Large intestine (tissue), 3 donors: ENCODE results near the gene MRPL49. TPM values are rescaled to one million over a fixed set of nuclear protein-coding genes. Genes with fewer than 3 reads are reported as not detected.

ENCODE experiments used
- DNase-seq, 2 donors: peaks; one replicate each; pipeline versions ENCODE4 v3.0.0 to v3.0.0-alpha.2; 2013
- H3K27ac ChIP-seq: one replicate; pipeline ENCODE4 v1.5.1; 2013; ENCODE audit warnings: low read length
- H3K27me3 ChIP-seq: 2 replicates; pipeline ENCODE4 v1.6.1; 2013; ENCODE audit warnings: low read length; ENCODE audit not compliant: control insufficient read depth, insufficient read depth
- H3K36me3 ChIP-seq: 2 replicates; pipeline ENCODE4 v1.6.1; 2013; ENCODE audit warnings: low read length; ENCODE audit not compliant: control insufficient read depth, insufficient read depth
- H3K4me1 ChIP-seq: one replicate; pipeline ENCODE4 v1.6.1; 2013; ENCODE audit warnings: low read length; ENCODE audit not compliant: control insufficient read depth, insufficient read depth
- H3K4me3 ChIP-seq: one replicate; pipeline ENCODE4 v1.5.1; 2013; ENCODE audit warnings: low read length
- H3K9me3 ChIP-seq: one replicate; pipeline ENCODE4 v1.6.1; 2013; ENCODE audit warnings: mild to moderate bottlenecking, low read depth, low read length, moderate library complexity; ENCODE audit not compliant: control insufficient read depth
- WGBS: methylation state at CpG from one replicate; pipeline ENCODE4 v1.1.5; 2013; ENCODE audit warnings: low lambda C conversion rate; ENCODE audit not compliant: insufficient coverage; 5-methylcytosine and 5-hydroxymethylcytosine counted together
- polyA plus RNA-seq: library from polyadenylated mRNA; unstranded; fragments of 120-200 nt; gene quantifications from one replicate; pipeline ENCODE4 v1.2.1, GENCODE V29; 2013

MRPL49 gene
- polyA plus RNA-seq, 1 donor: 35.1 TPM

DNA sequence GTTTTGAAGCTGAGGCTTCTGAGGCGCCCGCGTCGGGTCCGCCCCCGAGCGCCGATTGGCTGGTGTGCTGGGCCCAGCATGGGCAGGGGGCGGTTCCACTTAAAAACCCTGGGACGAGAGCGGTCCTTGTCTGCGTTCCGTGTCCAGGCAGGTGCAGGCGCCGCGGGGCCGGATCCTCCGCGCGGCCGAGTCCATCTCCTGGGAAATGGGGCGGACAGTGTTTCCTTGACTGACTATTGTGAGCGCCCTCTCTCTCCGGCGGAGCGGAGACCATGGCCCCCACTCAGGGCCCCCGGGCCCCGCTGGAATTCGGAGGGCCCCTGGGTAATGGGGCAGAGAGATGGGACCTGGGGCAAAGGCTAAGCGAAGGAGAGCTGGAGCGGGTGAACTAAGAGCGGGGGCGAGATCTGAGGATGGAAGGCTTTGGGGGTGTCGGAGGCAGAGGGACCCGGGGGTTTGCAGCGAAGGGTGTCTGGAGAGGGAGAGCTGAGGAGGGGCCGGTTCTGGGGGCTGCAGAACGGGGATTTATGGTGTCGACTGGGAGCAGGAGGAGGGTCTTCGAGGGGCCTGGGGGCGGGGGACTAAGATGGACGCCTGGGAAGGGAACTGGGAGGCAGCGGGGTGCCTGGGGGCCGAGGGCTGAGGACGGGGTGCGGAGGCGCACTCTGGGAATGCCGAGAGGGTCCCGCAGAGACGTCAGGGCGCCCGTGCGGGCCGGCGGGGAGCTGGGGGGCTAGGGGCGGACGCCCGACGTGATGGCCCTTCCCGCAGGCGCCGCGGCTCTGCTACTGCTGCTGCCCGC, 10.2 kb upstream of the MRPL49 start, which contains the start of gene TM7SF2:
Gene TM7SF2 (plus strand): TSS at position 129 of the 802 bp plus-strand sequence. CDS start 144 bp downstream, at position 273.
- peak within 1 kb of the TSS; percentile 76 for H3K4me3 ChIP-seq
- peaks cover 8% of the 10 kb centered on the region for H3K9me3 ChIP-seq
- 0% methylated on average over 1 of the region's 64 CpGs for WGBS
- peak; percentile 94 to 96 for DNase-seq
- H3K27me3 ChIP-seq: peaks cover 2% of the 10 kb centered on the region
- H3K27ac ChIP-seq: peak within 1 kb of the TSS; percentile 84
- peaks cover 35% of the 10 kb centered on the region for H3K4me1 ChIP-seq
- peaks cover 40% of the 10 kb centered on the region for H3K36me3 ChIP-seq

DNA sequence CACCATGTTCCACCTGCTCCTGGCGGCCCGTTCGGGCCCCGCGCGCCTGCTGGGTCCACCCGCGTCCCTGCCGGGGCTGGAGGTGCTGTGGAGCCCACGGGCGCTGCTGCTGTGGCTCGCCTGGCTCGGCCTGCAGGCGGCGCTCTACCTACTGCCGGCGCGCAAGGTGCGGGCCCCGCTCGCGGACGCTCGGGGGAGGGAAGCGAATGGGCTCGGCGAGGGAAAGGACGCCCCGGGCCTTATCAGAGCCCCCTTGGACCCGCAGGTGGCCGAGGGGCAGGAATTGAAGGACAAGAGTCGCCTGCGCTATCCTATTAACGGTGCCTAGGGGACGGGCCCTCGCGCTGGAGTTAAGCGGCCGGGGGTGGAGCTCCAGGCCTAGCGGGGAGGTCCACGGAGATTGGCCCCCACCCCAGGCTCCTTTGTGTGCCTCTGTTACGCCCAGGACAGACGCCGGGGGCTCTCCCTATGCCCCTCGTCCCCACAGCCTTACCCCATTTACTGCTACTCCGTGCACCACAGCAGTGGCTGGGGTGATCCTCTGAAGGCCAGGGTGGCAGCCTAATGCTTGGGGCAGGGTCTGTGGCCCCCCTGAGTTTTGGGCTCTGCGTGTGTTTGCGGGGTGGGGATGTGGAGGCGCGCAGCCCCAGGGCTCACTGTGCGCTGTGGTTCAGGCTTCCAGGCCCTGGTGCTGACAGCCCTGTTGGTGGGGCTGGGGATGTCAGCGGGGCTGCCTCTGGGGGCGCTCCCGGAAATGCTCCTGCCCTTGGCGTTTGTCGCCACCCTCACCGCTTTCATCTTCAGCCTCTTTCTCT, 9.4 kb upstream of the MRPL49 start:
- Histone ChIP-seq H3K4me3 (peak overlapping the region; percentile 76), H3K27ac (peak overlapping the region; percentile 84), H3K27me3 (peaks cover 2% of the 10 kb centered on the region), H3K4me1 (peaks cover 35% of the 10 kb centered on the region), H3K36me3 (peaks cover 34% of the 10 kb centered on the region), H3K9me3 (peaks cover 5% of the 10 kb centered on the region)
- no CpG with 5 or more reads among the region's 57 CpGs for WGBS
- peak; percentile 57 to 77 for DNase-seq

DNA sequence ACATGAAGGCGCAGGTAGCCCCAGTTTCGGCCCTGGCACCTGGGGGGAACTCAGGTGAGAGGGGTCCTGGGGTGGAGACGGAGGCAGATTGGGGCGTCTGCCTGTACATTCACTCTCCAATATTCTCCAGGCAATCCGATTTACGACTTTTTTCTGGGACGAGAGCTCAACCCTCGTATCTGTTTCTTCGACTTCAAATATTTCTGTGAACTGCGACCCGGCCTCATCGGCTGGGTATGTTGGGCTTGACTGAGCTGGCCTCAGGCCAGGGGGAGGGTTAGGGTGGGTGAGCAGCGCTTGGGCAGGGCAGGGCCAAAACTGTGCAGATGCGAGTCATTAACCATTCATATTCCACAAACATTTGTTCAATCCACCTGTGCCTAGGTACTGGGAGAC, 8.8 kb upstream of the MRPL49 start:
- H3K36me3 ChIP-seq: peaks cover 34% of the 10 kb centered on the region
- peak overlapping the region; percentile 76 for H3K4me3 ChIP-seq
- H3K27me3 ChIP-seq: peaks cover 2% of the 10 kb centered on the region
- no CpG with 5 or more reads among the region's 14 CpGs for WGBS
- no peak for DNase-seq
- H3K9me3 ChIP-seq: no peaks in the 10 kb centered on the region
- H3K4me1 ChIP-seq: peaks cover 37% of the 10 kb centered on the region
- peak overlapping the region; percentile 84 for H3K27ac ChIP-seq

DNA sequence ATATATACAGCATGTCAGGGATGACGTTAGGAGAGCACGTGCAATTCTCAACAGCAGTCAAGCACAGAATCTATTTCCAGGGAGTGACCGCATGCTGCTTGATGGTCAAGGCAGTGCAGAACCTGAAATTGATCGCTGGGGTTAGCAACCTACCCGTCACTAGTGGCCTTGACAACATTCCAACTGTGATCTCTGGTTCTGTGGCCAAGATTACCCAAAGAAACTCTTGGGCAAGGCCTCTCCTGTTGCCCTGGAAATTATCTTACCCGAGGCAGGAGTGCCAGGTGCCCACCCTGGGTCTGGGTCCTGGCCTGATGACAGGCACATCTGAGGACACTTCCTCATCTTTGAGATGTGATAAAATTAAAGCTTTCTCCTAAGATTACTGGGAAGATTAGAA, 8.3 kb upstream of the MRPL49 start:
- Histone ChIP-seq H3K4me3 (peak overlapping the region; percentile 76), H3K27ac (no peak overlapping the region), H3K9me3 (no peaks in the 10 kb centered on the region), H3K4me1 (peaks cover 42% of the 10 kb centered on the region), H3K36me3 (peaks cover 35% of the 10 kb centered on the region), H3K27me3 (peaks cover 2% of the 10 kb centered on the region)
- no peak for DNase-seq
- 70% methylated on average over 2 of the region's 6 CpGs for WGBS

DNA sequence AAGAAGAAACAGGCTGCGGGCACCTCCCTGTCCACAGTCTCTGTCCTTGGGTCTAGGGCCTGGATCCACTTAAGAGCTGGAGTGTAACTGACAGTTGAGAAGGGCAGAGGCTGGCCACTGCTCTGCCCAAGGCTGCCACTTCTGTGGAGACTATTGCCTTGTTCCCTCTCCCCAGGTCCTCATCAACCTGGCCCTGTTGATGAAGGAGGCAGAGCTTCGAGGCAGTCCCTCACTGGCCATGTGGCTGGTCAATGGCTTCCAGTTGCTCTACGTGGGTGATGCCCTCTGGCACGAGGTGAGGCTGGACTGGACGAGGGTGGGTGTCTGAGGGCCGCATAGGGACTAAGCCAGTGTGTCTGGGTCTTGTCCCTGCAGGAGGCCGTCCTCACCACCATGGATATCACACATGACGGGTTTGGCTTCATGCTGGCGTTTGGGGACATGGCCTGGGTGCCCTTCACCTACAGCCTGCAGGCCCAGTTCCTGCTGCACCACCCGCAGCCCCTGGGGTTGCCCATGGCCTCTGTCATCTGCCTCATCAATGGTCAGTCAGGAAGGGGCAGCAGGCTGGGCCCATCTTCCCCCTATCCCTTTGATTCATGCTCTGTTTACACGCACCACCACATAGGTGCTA, 7.5 kb upstream of the MRPL49 start:
- peaks cover 42% of the 10 kb centered on the region for H3K4me1 ChIP-seq
- peaks cover 33% of the 10 kb centered on the region for H3K36me3 ChIP-seq
- WGBS: no CpG with 5 or more reads among the region's 11 CpGs

DNA sequence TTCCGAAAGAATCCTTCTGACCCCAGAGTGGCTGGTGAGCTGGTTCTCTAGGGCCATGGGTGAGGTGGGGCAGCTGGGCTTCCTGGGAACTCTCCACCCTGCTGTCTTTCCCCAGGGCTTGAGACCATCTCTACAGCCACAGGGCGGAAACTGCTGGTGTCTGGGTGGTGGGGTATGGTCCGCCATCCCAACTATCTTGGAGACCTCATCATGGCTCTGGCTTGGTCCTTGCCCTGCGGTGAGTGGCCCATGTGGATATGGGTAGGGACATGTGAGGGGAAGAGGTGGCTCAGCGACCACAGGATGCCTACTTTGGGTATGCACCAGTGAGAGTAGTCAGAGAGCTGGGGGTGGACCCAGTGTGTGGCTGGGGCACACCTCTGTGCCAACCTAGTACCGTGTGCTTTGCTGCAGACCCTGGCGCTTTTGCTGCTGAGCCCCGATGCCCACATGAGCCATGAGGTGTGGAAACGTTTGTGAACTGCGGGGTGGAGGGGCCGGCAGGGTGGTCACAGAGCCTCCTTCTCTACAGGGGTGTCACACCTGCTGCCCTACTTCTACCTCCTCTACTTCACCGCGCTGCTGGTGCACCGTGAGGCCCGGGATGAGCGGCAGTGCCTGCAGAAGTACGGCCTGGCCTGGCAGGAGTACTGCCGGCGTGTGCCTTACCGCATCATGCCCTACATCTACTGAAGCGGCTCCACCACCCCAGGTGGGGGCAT, 6.6 kb upstream of the MRPL49 start:
- Histone ChIP-seq H3K36me3 (peaks cover 38% of the 10 kb centered on the region), H3K4me1 (peaks cover 45% of the 10 kb centered on the region), H3K27ac (no peak overlapping the region), H3K4me3 (no peak overlapping the region), H3K9me3 (no peaks in the 10 kb centered on the region), H3K27me3 (peaks cover 2% of the 10 kb centered on the region)
- no CpG with 5 or more reads among the region's 21 CpGs for WGBS
- no peak for DNase-seq

More for the DNA sequence above, 7.5 kb upstream of the MRPL49 start:
- DNase-seq: no peak
- Histone ChIP-seq H3K27ac (no peak overlapping the region), H3K4me3 (no peak overlapping the region), H3K9me3 (no peaks in the 10 kb centered on the region), H3K27me3 (peaks cover 2% of the 10 kb centered on the region)

DNA sequence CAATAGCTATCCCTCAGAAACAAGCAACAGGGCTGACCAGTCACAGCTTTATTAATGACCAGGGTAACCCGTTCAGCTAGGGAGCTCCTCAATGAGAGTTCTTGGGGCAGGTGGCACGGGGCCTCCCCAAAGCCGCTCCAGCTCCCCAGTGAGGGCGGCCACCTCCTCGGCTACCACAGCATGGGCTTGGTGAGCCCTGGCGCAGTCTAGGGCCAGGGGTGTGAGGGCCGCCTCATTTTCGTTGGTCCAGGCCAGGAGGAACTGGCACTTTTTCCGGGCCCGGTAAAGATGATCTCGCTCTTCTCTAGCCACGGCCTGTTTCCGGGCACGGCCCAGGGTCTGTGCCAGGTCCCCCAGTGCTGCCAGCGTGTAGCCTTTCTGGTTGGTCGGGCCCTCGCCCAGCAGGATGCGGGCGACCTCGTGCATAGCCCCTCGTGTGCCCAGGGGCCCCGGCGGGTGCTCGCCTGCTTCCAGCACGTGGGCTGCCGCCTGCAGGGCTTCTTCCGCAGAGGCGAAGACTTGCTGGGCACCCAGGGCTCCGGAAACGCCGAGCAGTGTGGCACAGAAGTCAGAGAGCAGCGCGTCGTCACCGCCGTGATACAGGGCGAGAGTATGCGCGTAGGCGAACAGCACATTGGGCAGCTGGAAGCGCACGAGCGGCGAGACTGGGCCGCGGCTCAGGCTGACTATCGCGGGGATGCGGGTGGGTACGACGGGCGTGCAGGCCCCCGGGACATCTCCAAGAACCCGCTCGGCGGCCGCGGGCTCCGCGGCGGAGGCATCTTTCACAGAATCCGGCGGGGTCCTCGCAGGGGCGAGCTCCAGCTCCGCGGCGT, 5.5 kb upstream of the MRPL49 start:
- Histone ChIP-seq H3K27me3 (peaks cover 2% of the 10 kb centered on the region), H3K27ac (peak overlapping the region; percentile 78), H3K4me1 (peaks cover 44% of the 10 kb centered on the region), H3K4me3 (peak overlapping the region; percentile 94), H3K36me3 (peaks cover 41% of the 10 kb centered on the region), H3K9me3 (no peaks in the 10 kb centered on the region)
- WGBS: no CpG with 5 or more reads among the region's 68 CpGs
- DNase-seq: peak in 1 of 2 donors; percentile 57

DNA sequence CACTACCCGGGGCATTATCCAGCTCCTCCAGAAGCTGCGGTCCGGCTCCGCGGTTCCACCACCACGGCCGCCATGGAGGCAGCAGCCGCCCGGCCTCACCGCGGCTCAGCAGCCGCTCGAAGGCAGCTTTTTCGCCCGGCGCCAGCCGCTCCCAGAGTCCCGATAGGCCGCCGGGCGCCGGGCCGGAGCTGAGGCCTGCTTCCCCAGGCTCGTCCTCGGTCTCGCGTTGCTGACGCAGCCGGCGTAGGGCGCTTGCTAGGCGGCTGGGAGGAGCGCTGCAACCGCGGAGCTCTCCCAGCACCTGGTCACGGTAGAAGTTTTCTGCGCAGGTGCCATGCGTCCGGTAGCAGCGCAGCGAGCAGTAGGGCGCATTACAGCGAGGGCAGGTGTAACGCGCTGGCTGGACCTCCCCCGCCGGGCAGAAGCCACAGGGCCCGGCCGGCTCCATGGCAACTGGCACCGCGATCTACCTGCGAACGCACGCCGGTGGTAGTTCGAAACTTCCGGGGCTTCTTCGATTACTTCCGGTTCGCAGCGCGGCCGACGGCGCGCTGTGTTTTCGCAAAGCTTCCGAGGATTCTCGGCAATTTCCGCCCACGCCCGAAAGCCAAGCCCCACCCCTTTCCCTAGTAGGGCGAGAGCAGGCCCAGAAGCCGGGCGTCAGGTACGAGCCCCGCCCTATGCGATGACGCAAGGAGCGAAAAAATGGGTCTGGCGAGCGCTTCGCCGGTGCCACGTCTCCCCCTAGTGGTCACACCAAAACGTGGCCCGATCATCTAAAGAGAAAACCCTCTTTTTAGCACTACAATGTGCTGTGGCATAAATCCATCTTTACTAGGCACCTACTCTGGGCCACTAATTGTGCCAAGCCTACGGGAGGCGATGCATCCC, 4.7 kb upstream of the MRPL49 start, which contains the start of gene ZNHIT2:
Gene ZNHIT2 (minus strand): TSS at position 496 of the 891 bp plus-strand sequence. CDS start 48 bp downstream, at position 448.
- H3K4me1 ChIP-seq: peaks cover 44% of the 10 kb centered on the region
- peaks cover 2% of the 10 kb centered on the region for H3K27me3 ChIP-seq
- DNase-seq: peak; percentile 99
- peak within 1 kb of the TSS; percentile 94 for H3K4me3 ChIP-seq
- H3K36me3 ChIP-seq: peaks cover 41% of the 10 kb centered on the region
- H3K9me3 ChIP-seq: no peaks in the 10 kb centered on the region
- H3K27ac ChIP-seq: peak within 1 kb of the TSS; percentile 78
- WGBS: no CpG with 5 or more reads among the region's 89 CpGs
